Lower leg skin (tissue), 4 donors: Measurements from ENCODE around the gene CACNG1. TPM values are rescaled to one million over a fixed set of nuclear protein-coding genes. Genes with fewer than 3 reads are reported as not detected.
A peak's percentile ranks its signal among the peaks of the same experiment; 100 is the strongest.

Experiments used
- DNase-seq, 2 donors: peaks; one replicate each; pipeline ENCODE4 v3.0.0-alpha.2; 2019; ENCODE audit warnings: low spot score in 2 of 2
- H3K4me3 ChIP-seq: fragments of 200-600 bp; sonication (generic); 2 replicates; pipeline ENCODE4 v1.5.1; 2017; ENCODE audit warnings: mild to moderate bottlenecking, low read depth; ENCODE audit not compliant: poor library complexity, severe bottlenecking
- POLR2A ChIP-seq, 2 donors: fragments of 450-650 bp; IDR thresholded peaks; one replicate each; pipeline ENCODE4 v1.6.1; 2016 to 2017; ENCODE audit warnings: antibody characterized with exemption in 2 of 2, mild to moderate bottlenecking in 1 of 2, moderate library complexity in 1 of 2
- WGBS, 2 donors: methylation state at CpG; one replicate each; pipeline ENCODE4 v1.1.5; 2018; 5-methylcytosine and 5-hydroxymethylcytosine counted together
- intact Hi-C: fragments of 100-400 bp; cut with DNase I; formaldehyde crosslinking; loops from one replicate; pipeline ENCODE4 v1.15.0; 2023; ENCODE audit warnings: low total_unique reads
- total RNA-seq, 4 donors: library from RNA; depleted of rRNA; stranded (reverse); fragments of >200 nt; gene quantifications; one replicate each; pipeline ENCODE4 v1.1.0, GENCODE V29; 2016
- TF ChIP-seq, protein P1 (sequence below), 3 donors: fragments of 450-650 bp; IDR thresholded peaks; one replicate each; pipeline ENCODE4 v1.5.1; 2016; ENCODE audit warnings: antibody characterized with exemption in 3 of 3, mild to moderate bottlenecking in 3 of 3, moderate library complexity in 2 of 3

CACNG1 gene
- total RNA-seq, 4 donors from 2014 or later, result not detected

- DNase-seq, result peak in 1 of 2 donors; percentile 20
- TF ChIP-seq, protein P1, sequence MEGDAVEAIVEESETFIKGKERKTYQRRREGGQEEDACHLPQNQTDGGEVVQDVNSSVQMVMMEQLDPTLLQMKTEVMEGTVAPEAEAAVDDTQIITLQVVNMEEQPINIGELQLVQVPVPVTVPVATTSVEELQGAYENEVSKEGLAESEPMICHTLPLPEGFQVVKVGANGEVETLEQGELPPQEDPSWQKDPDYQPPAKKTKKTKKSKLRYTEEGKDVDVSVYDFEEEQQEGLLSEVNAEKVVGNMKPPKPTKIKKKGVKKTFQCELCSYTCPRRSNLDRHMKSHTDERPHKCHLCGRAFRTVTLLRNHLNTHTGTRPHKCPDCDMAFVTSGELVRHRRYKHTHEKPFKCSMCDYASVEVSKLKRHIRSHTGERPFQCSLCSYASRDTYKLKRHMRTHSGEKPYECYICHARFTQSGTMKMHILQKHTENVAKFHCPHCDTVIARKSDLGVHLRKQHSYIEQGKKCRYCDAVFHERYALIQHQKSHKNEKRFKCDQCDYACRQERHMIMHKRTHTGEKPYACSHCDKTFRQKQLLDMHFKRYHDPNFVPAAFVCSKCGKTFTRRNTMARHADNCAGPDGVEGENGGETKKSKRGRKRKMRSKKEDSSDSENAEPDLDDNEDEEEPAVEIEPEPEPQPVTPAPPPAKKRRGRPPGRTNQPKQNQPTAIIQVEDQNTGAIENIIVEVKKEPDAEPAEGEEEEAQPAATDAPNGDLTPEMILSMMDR (IDR thresholded peaks at IDR 0.05), result no peak
- no peak for TF ChIP-seq POLR2A (IDR thresholded peaks at IDR 0.05)
- intact Hi-C loops, result no loop called here
- no peak overlapping the region for H3K4me3 ChIP-seq
- 86 to 88% methylated on average over 6 of the region's 6 CpGs for WGBS, 2 donors
Observed at GRCh38 chr17:67050471-67051154, 6.3 kb downstream of the CACNG1 start.

DNA sequence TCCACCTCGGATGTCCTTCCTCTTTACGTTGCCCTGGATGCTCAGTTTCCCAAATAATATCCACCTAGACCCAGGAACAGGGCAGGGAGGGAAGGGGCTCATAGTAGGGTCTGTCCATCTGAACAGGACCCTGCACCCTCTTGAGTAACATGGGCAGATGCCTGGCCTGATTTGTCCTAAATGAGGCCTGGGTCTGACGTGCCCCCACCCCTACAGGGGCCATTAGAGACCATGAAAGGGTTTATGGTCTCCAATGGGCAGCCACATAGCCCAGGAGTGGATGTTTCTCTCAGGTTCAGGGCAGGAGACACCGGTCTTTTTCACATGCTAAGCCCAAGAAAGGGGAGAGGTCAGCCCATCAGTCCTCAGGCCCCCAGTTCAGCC, 6.8 kb downstream of the CACNG1 start:
- intact Hi-C loops, result no loop called here
- H3K4me3 ChIP-seq, result no peak overlapping the region
- WGBS, 2 donors, result 77 to 79% methylated on average over 4 of the region's 4 CpGs
- TF ChIP-seq, protein P1 (IDR thresholded peaks at IDR 0.05), result no peak
- no peak for TF ChIP-seq POLR2A (IDR thresholded peaks at IDR 0.05)
- DNase-seq, result peak in 1 of 2 donors; percentile 45

GRCh38 chr17:67051837-67052236, 7.5 kb downstream of the CACNG1 start:
- WGBS, 2 donors, result 95 to 96% methylated on average over 5 of the region's 5 CpGs
- DNase-seq, result no peak
- no peak overlapping the region for H3K4me3 ChIP-seq
- TF ChIP-seq, protein P1 (IDR thresholded peaks at IDR 0.05), result no peak
- TF ChIP-seq POLR2A (IDR thresholded peaks at IDR 0.05), result no peak
- intact Hi-C loops, result no loop called here

DNA sequence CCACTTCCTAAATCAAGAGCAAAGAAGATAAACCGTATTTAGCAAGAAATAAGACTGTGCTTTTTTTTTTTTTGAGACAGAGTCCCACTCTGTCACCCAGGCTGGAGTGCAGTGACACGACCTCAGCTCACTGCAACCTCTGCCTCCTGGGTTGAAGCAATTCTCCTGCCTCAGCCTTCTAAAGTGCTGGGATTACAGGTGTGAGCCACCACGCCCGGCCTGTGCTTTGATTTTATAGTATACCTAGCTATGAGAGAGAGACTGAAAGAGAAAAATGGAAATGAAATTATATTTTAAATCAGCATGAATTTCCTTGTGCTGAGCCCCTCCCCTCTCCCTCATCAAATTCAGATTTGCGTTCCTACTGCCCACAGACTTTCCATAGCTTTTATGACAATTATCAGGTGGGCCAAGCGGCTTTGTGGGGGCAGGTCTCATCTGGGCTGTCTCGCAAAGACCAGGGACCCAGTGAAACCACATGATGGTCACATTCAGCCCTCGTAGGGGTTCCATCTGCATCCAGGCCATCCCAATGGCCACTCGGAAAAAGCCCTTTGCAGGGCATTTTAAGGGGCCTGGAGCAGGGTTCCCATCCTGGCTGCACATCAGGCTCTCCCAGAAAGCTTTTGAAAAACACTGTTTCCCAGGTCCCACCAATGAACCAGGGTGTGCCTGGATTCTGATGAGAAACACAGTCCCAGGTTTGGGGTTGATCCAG, 8.5 kb downstream of the CACNG1 start:
- no peak overlapping the region for H3K4me3 ChIP-seq
- TF ChIP-seq, protein P1 (IDR thresholded peaks at IDR 0.05), result no peak
- TF ChIP-seq POLR2A (IDR thresholded peaks at IDR 0.05), result no peak
- 93 to 96% methylated on average over 9 of the region's 9 CpGs for WGBS, 2 donors
- peak in 1 of 2 donors; percentile 68 for DNase-seq
- intact Hi-C loops, result no loop called here

DNA sequence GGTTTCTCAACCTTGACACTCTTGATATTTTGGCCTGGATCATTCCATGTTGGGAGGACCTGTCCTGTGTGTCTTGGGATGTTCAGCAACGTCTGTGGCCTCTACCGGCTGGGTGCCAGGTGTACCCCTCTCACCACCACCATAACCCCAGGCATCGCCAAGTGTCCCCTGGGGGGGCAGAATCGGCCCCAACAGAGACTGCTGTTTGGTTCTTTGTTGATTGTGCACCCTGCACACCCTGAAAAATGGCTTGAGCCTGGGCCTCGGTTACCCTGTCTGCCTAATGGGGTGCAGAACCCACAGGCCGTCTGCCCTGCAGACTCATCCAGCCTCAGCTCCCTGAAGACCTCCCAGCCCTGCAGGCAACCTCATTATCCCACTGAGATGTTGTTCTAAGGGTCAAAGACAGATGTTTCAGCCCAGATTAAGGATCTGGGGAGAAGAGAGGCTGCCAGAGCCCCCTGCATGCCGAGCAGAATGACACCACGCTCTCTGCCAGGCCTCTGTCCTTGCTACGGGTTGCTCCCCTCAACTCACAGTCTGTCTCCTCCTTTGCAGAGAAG, 9.2 kb downstream of the CACNG1 start:
- no peak overlapping the region for H3K4me3 ChIP-seq

More for the DNA sequence above, 9.2 kb downstream of the CACNG1 start:
- WGBS, 2 donors, result 80 to 82% methylated on average over 9 of the region's 9 CpGs
- peak in 1 of 2 donors; percentile 70 for DNase-seq
- no peak for TF ChIP-seq POLR2A (IDR thresholded peaks at IDR 0.05)
- TF ChIP-seq, protein P1 (IDR thresholded peaks at IDR 0.05), result no peak
- intact Hi-C loops, result no loop called here
